Hepatocyte (in vitro differentiated cells): ENCODE results near the gene WDR45.

Experiments used
- EZH2 ChIP-seq: fragments of 200-600 bp; sonication (generic); IDR thresholded peaks from 2 replicates; pipeline ENCODE4 v1.6.1; 2016; ENCODE audit warnings: antibody characterized with exemption, mild to moderate bottlenecking, borderline replicate concordance
- TF ChIP-seq, protein P1 (sequence below): fragments of 200-600 bp; sonication (generic); IDR thresholded peaks from 2 replicates; pipeline ENCODE4 v1.5.1; 2016; ENCODE audit warnings: antibody characterized with exemption, mild to moderate bottlenecking; ENCODE audit not compliant: poor library complexity

DNA sequence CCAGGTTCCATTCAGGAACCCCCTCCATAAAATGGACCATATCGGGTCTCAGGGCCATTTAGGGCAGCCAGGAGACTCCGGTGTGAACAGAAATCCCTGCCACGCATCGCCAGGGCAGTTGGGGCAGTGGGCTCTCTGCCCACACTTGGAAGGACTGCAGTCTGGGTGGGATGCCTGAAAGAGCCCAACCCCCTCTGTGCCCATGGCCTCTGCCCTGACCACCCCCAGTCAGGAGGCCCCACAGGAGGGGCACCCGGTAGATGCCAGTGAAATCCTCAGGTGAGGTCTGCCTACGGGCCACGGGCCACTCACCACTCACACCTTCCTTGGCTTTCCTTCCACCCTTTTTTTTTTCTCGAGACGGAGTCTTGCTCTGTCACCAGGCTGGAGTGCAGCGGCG, 10.6 kb downstream of the WDR45 start:
- TF ChIP-seq, protein P1, sequence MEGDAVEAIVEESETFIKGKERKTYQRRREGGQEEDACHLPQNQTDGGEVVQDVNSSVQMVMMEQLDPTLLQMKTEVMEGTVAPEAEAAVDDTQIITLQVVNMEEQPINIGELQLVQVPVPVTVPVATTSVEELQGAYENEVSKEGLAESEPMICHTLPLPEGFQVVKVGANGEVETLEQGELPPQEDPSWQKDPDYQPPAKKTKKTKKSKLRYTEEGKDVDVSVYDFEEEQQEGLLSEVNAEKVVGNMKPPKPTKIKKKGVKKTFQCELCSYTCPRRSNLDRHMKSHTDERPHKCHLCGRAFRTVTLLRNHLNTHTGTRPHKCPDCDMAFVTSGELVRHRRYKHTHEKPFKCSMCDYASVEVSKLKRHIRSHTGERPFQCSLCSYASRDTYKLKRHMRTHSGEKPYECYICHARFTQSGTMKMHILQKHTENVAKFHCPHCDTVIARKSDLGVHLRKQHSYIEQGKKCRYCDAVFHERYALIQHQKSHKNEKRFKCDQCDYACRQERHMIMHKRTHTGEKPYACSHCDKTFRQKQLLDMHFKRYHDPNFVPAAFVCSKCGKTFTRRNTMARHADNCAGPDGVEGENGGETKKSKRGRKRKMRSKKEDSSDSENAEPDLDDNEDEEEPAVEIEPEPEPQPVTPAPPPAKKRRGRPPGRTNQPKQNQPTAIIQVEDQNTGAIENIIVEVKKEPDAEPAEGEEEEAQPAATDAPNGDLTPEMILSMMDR, result no peak
- no peak for TF ChIP-seq EZH2
